Neutrophil (primary cell): ENCODE data around the gene CACNA2D4.

Source experiments
- H3K27ac ChIP-seq: fragments of 200-600 bp; sonication (generic); 2 replicates; pipeline ENCODE4 v1.5.1; 2016; ENCODE audit warnings: mild to moderate bottlenecking, moderate library complexity
- H3K27me3 ChIP-seq: fragments of 200-600 bp; sonication (generic); 2 replicates; pipeline ENCODE4 v1.6.0; 2016; ENCODE audit warnings: mild to moderate bottlenecking
- H3K36me3 ChIP-seq: fragments of 200-600 bp; sonication (generic); 2 replicates; pipeline ENCODE4 v1.5.1; 2017
- H3K4me1 ChIP-seq, 2 experiments: fragments of 200-600 bp in 1 of 2; sonication (generic) in 1 of 2; 1 replicate in 1 of 2; 2 replicates in 1 of 2; pipeline versions ENCODE4 v1.5.1 to v1.6.1; 2013 to 2016; ENCODE audit warnings: low read depth in 1 of 2, low read length in 1 of 2, mild to moderate bottlenecking in 1 of 2, moderate library complexity in 1 of 2; ENCODE audit not compliant: control insufficient read depth in 1 of 2, insufficient read depth in 1 of 2
- H3K4me3 ChIP-seq, 2 experiments: fragments of 200-600 bp in 1 of 2; sonication (generic) in 1 of 2; 1 replicate in 1 of 2; 2 replicates in 1 of 2; pipeline ENCODE4 v1.5.1; 2013 to 2016; ENCODE audit warnings: low read depth in 1 of 2, low read length in 1 of 2, mild to moderate bottlenecking in 1 of 2, moderate library complexity in 1 of 2
- H3K9me3 ChIP-seq: fragments of 200-600 bp; sonication (generic); 2 replicates; pipeline ENCODE4 v1.5.1; 2016
- CTCF ChIP-seq: fragments of 200-600 bp; sonication (generic); IDR thresholded peaks from 2 replicates; pipeline ENCODE4 v1.5.1; 2016; ENCODE audit warnings: antibody characterized with exemption

Gene CACNA2D4

DNA sequence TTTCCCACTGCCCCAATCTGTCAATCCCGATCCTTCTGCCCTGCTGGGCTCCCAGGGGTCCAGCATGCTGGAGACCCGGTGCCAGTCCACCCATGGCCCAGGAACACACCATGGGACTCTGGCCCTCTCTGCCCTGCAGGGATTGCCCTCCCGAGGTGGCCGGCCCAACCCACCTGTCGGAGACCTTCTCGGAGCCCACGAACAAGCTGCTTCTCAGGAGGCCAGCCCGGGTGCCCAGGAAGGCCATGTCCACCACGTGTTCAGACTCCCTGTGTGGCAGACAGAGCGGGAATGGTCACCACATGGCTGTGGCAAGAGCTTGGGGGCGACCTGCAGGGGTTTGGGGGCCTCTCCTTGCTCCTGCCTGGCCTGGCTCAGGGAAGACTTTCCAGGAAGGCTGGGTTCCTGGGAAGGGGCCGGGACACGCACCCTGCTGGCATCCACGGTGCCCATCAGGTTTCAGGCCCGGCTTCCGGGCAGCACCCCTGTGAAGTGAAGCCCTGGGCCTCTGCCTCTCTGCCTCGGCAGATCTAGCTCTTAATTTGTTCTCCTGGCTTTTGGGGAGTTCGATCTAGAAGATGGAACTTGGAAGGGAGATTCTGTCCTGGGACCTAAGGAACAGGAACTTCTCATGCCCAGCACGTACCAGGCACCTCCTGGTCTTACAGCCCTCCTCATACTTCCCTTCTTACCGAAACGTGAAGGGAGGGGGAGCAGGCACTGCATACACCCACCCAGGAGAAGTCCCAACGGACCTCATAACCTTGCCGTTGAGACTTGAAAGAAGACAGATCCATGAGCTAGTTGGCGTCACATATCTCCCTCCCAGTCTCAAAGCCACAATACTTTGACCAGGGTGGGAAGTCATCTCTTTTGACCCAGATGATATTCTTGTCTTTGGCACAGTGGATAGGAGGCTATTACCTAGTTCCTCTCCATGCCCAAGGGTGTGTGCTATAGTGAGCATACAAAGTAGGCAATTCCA, 71.7 kb downstream of the CACNA2D4 start:
- TF ChIP-seq CTCF = no peak
- H3K9me3 ChIP-seq = no peaks in the 10 kb centered on the region
- peaks cover 27% of the 10 kb centered on the region for H3K27me3 ChIP-seq
- H3K27ac ChIP-seq = no peak overlapping the region
- no peaks in the 10 kb centered on the region for H3K4me1 ChIP-seq
- H3K36me3 ChIP-seq = no peaks in the 10 kb centered on the region
- no peak overlapping the region for H3K4me3 ChIP-seq

DNA sequence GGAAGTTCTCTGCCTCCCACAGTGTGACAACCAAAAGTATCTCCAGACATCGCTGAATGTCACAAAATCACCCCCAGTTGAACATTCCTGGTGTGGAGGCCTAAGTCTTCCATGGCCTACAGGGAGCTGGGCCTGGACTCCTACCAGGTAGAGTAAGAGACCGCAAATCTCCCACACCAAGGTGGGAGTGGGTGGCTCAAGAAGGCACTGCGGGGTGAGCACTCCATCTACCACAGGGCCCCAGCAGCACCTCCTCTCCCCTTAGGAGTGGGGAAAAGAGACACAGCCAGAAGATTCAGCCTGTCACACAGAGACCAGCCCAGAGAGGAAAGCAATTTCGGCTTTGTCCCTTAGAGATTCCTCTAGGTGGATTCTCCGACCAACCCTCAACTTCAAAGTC, 72.6 kb downstream of the CACNA2D4 start:
- H3K27me3 ChIP-seq = peaks cover 35% of the 10 kb centered on the region

GRCh38 chr12:1845427-1845826, 73.0 kb downstream of the CACNA2D4 start:
- no peaks in the 10 kb centered on the region for H3K9me3 ChIP-seq
- no peaks in the 10 kb centered on the region for H3K36me3 ChIP-seq
- peaks cover 40% of the 10 kb centered on the region for H3K27me3 ChIP-seq
- H3K27ac ChIP-seq = no peak overlapping the region
- H3K4me3 ChIP-seq = no peak overlapping the region
- peaks cover 0 to under 1% of the 10 kb centered on the region in 2 experiments for H3K4me1 ChIP-seq
- TF ChIP-seq CTCF = no peak

More for the DNA sequence above, 72.6 kb downstream of the CACNA2D4 start:
- Histone ChIP-seq H3K4me3 (no peak overlapping the region), H3K9me3 (no peaks in the 10 kb centered on the region), H3K36me3 (no peaks in the 10 kb centered on the region), H3K4me1 (no peaks in the 10 kb centered on the region), H3K27ac (no peak overlapping the region)
- TF ChIP-seq CTCF = no peak

DNA sequence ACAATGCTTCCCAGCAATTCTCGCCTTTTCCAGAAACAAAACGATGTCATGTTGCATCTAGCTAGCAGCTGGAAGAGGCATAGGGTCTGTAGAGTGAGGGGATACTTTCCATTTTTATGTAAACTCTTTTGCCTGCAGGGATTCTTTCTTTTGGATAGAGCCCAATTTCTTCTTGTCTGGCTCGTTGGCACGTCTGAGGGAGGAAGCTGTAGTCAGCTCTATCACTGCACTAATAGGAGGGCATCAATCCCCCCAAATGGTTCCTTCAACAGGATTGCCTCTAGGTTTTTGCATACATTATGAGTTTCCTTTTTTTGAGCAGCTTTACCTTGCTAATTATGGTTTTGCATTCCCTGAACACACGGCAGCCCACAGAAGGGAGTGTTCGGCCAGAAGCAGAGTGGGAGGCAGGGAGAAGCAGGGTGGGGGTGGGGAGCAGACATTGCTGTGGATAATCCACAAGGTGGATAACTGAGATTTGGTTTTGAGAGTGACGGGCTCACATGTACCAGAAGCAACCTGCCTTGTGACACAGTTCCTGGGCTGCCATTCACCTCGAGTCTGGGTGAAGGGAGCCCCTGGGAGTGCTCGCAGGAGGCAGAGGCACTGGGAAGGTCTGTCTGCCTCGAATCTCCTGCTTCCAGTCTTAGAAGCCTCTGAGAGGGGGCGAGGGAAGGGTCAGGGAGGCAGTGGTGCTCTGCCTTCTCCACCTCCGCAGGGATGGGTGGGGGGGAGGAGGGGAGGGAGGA, 73.6 kb downstream of the CACNA2D4 start:
- Histone ChIP-seq H3K27ac (no peak overlapping the region), H3K36me3 (no peaks in the 10 kb centered on the region), H3K9me3 (no peaks in the 10 kb centered on the region), H3K4me1 (peaks cover 3 to 6% of the 10 kb centered on the region in 2 experiments), H3K4me3 (no peak overlapping the region), H3K27me3 (peaks cover 44% of the 10 kb centered on the region)
- no peak for TF ChIP-seq CTCF

DNA sequence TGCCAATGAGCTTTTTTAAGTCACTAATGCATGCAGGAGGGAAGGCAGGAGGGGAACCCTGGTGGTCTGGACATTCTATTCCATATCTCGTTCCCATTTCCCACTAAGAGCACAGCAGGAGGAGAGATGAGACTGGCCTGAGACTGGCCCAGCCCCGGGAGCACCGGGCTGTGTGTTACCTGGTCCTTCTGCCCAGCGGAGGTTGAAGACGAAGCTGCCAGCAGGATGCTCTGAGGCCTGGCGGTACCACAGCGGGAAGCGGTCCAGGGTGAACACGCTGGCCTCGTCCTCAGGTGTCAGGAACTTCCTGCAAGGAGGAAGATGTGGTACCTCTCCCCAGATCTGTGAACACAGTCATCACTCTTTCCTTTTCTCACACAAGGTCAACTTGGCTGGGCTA, 74.2 kb downstream of the CACNA2D4 start:
- TF ChIP-seq CTCF = no peak
- no peaks in the 10 kb centered on the region for H3K9me3 ChIP-seq
- H3K36me3 ChIP-seq = no peaks in the 10 kb centered on the region
- peaks cover 3 to 6% of the 10 kb centered on the region in 2 experiments for H3K4me1 ChIP-seq
- H3K4me3 ChIP-seq = no peak overlapping the region
- H3K27me3 ChIP-seq = peaks cover 44% of the 10 kb centered on the region
- H3K27ac ChIP-seq = no peak overlapping the region
